Jurkat, Clone E6-1 (cell line): ENCODE data around the gene HDAC7.
"Not testable (repeated sequence)": the region's sequence is repeated elsewhere in the genome, so short reads cannot be mapped to it uniquely, and the experiment has no call there.

Experiments used
- DNase-seq: peaks from one replicate; pipeline ENCODE4 v3.0.0-alpha.2; 2011; ENCODE audit warnings: low read depth, low spot score
- H3K4me3 ChIP-seq: 2 replicates; pipeline ENCODE4 v1.5.1; 2011; ENCODE audit warnings: mild to moderate bottlenecking, low read length, control low read depth, moderate library complexity

HDAC7 gene

DNA sequence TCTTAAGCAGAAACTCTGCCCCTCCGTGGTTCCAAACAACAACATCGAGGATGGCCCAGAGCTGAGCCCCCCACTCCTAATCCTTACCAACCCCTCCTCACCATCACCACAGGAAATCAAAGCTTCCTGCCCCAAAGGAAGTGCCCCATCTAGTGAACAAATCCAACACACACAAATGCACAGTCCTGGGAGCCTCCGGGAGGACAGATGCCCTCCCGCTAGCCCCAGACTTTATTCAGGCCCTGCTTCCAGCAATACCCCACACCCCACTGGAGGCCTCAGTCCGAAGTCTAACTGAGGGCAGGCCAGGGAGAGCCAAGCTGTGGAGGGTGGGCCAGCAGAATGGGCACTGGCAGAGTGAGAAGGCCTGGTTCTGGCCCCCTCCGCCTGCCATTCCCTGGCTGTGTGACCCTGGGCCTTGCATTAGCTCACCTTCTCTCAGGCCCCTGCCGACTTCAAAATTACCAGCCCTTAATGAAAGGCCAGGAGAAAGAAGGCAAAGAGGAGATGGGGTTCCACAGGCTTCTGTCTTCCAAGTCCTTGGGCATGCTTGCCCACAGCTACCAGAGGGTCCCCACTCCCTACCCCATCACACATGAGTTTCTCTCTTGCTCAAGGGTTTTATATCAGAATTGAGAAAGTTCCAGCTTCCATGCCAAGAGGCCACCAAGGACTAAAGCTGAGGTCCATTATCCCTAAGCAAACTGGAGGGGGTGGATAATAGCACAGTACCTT, 2.3 kb downstream of the HDAC7 start:
- no peak for DNase-seq
- H3K4me3 ChIP-seq: peak overlapping the region; percentile 81

DNA sequence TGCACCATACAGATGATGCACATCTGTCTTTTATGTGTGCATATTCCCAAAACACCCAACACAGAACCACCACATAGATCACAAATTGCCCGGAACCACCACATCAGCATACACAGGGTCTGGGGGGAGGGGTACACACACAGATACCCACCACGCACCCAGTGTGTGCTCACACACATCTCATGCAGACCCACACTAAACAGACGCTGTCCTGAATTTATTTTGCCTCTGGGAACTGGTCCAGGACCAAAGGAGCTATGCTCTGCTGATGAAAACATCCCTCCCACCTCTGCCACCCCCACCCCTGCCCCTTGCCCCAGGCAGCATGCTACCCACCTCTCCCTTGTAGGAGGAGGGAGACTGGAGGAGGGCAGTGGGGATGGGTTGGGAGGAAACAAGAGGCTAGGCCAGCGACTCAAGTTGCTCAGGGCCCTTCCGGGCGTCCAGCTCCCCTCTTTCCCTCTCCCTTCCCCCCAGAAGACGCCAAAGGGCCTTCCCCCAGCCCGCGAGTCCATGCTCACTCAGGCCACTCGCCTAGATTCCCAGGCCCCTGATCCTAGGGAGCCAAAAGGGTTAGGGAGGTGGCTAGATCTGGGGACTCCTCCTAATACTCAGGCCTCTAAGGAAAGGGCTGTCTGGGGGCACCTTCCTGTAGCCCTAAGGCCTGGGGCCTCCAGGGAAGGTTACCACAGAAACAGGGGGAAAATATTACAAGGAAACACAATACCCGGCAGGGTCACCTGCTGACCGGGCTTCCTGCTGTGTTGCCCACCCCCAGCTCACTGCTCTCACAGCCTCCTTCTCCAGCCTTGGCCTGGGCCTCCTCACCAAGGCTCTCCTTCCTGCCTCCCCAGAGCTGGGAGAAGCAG, 3.1 kb downstream of the HDAC7 start:
- peak overlapping the region; percentile 81 for H3K4me3 ChIP-seq
- DNase-seq: no peak

DNA sequence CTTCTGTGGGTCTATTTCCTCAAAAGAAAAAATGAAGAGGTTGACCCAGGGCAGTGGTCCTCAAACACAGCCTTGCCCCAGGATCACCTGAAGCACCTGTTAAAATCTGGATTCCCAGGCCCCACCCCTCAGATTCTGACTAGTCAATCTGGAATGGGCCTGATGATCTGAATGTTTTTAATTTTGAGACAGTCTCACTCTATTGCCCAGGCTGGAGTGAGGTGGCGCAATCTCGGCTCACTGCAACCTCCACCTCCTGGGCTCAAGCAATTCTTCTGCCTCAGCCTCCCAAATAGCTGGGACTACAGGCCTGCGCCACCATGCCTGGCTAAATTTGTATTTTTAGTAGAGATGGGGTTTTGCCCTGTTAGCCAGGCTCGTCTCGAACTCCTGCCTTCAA, 4.3 kb downstream of the HDAC7 start:
- not testable (repeated sequence) for H3K4me3 ChIP-seq, DNase-seq

DNA sequence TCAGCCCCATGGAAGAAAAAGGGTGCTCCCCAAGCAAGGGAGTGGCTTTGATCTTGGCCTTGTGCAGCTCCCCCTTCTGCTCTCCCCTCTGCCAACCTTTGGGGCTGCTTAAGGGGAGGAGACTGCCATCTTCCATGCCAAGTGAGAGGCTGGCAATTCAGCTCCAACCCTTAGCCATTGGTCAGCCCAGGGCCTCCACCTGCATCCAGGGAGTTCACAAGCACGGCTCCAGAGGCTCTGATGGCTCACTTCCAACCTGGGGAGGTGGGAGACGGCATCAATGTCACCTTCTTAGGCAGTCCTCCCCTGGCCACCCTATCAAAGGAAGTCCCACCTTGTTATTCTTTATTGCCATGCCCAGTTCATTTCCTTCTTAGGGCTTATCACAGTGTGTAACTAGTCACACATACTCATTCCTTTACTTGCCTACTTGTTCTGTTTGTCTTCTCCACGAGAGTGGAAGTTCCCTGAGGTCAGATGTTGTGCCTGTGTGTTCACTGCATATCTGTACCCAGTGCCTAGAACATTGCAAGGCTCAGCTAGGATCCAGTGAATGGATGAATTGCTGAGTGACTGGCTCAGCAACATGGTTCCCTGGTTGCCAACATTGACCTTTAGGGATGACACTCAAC, 5.0 kb downstream of the HDAC7 start:
- H3K4me3 ChIP-seq: peak overlapping the region; percentile 72; the same call in 1 of the 2 replicates
- DNase-seq: no peak

DNA sequence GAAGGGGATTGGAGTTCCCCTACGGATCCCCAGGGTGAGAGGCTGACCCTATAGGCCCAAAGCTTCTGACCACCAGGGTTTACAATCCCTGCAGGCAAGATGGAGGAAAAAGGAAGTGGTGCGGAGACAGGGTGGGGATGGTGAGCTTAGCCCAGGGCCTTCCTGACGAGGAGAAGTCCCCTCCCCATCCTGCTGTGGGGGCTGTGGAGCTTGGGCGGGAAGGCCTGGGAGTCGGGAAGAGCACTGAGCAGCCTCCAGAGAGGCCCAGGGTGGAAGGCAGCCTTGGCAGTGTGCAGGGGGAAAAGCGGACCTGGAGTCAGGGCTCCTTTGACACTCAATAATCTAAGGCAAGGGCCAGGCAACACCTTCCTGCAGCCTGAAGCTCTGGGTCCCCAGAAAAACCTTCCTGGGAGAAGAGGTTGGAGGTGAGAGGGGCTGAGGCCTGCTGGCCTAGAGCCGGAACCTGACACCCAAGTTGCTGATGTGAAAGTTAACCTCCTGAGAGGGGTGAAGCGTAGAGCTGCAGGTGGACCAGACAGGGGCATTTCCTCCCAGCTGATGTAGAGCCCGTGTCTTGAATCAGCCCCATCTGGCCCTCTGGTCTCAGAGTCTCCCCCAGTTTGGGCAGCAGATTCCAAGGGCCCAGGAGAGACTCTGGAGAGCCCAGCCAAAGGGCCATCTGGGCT, 6.0 kb downstream of the HDAC7 start:
- no peak for DNase-seq

DNA sequence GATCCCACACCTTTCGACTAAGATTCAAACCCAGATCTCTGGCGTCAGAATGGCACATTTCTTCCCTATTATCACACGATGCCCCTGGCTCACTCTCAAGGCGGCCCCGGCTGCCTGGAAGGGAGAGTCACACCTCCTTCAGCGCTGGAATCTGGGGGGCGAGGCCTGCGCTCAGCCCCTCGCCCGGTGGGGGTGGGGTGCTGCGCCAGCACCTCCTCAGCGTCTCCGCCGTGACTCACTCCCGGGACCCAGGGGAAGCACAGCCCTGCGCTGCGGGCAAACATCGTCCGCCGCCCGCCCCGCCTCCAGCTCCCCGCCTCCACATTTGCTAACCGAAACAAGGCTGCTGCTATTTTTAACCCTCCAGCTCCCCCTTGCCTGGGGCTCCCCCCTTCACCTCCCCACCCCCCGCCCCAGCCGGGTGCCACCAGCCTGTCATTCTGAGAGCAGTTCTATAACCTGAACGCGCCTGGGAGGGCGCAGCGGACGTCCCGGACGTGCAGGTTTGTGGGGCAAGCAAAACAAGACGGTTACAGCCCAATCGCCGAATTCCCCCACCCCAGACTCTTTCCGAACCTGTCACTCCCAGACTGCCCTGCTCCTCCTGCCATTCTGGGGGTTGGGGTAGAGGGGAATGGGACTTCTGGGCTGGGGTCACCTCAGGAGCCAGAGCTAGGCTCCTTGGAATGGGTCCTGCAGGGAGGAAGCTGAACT, 6.7 kb downstream of the HDAC7 start:
- peak overlapping the region; percentile 72 for H3K4me3 ChIP-seq
- DNase-seq: peak; percentile 92

More for the DNA sequence above, 6.0 kb downstream of the HDAC7 start:
- peak overlapping the region; percentile 72 for H3K4me3 ChIP-seq

DNA sequence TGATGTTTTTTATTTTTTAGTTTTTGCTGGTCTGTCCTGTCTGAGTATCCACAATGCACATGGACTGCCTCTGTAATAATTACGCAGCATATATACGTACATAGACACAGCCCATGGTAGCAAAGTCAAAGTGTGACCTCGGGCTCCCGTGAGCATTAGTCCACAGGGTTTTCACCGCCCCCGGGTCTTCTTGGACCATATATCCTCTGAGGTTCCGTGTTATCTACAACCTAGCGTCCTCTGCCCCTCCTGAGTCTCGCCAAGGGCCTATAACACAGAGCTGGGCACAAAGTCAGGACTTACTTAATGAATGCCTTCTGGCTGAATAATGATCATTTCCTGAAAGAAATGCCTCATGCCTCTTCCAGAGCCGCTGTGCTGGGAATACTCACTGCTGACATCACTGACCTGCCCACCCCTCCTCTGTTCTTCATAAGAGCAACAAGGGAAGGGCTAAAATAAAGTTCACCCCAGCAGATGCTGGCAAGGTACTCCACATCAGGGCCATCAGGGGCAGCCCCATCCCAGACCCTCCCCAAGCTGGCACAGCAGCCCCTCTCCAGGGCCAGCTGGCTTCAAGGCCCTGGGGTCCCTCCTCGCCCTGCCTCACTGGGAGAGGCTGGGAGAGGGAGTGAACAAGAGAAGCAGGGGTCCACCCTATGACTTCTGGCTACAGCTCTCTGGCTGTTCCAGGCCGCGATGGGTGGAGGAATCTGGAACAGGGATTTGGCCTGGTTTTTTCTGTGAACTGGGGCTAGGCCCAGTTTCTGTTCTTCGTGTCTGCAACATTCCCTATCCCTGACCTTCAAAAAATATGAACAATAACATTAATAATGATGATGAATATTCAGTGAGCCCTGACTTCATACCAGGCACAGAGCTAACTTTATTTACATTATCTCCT, 7.9 kb downstream of the HDAC7 start:
- H3K4me3 ChIP-seq: peak overlapping the region; percentile 72
- no peak for DNase-seq

DNA sequence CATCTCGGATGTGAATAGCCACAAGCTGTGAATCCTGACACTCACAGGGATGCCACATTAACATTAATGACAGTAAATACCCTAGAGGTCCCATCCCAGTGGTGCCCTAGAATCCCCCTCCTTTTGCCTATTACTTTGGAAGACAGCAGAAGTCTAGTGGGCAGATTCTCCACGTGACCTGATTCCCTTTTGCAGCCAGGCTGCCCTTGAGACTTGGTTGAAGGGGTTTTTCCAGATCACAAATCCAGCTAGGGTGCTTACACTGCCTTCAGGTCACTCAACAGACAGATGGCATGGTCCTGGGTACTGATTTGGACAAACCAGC, 8.7 kb downstream of the HDAC7 start:
- DNase-seq: no peak
- H3K4me3 ChIP-seq: peak overlapping the region; percentile 13

DNA sequence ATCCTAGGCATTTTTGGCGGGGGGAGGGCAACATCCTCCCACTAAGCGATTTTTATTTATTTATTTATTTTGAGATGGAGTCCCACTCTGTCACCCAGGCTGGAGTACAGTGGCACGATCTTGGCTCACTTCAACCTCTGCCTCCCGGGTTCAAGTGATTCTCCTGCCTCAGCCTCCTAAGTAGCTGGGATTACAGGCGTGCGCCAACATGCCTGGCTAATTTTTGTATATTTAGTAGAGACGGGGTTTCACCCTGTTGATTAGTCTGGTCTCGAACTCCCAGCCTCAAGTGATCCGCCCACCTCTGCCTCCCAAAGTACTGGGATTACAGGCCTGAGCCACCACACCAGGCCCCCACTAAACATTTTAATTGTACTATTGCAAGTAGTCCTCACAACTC, 10.2 kb downstream of the HDAC7 start:
- not testable (repeated sequence) for H3K4me3 ChIP-seq, DNase-seq

DNA sequence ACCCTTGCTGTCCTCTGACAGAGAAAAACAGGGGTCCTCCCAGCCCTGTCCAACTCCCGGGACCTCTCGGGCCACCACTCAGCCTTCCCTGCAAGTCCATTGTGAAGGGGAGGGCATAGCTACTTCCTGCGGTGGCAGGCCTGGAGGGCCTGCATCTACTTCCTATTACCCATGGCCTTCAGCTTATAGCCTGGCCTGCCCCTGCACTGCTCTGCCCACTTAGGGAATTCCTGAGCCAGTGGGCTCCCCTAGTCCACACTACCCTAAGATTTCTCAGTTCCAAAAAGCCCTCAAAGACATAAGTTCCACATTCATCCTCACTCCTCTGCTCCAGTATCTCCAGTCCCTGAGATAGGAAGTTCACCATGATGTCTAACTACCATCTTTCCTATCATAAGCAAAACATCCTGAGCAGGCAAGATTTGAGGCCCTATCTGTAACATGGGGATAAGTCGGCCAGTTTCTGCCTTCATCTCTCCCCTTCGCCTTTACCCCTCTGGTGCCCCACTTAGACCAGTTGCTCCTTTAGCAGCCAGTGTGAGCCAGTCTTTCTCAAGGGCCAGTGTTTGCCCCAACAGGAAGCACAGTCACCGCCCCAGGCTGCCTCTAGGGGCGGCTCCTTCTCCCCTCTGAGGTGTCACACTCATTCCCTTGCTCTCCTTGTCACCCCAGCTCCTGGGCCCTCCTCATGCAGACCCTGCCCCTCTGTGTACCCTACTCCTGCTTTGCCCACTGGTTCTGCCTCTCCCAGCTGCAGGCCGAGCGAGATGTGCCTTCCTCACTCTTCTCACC, 10.9 kb downstream of the HDAC7 start:
- DNase-seq: no peak
- H3K4me3 ChIP-seq: peak overlapping the region; percentile 34

DNA sequence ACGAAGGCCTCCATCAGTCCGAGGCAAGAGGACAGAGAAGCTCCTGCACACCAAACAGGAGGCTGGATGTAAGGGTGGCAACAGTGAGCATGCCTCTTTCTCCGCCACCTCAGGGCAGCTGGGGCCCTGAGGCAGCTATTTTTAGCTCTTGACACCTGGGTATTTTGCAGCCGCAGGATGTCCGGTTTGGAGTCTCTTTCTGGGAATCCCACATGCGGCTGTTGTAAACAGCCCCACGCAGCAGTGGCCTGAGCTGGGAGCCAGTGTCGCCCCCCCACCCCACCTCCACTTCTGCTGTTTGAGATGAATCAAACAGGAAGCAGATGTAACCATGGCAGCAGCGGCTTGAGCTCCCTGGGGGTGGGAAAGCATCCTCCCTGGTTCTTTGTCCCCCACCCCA, 11.7 kb downstream of the HDAC7 start:
- peak overlapping the region; percentile 34 for H3K4me3 ChIP-seq
- DNase-seq: peak; percentile 81

DNA sequence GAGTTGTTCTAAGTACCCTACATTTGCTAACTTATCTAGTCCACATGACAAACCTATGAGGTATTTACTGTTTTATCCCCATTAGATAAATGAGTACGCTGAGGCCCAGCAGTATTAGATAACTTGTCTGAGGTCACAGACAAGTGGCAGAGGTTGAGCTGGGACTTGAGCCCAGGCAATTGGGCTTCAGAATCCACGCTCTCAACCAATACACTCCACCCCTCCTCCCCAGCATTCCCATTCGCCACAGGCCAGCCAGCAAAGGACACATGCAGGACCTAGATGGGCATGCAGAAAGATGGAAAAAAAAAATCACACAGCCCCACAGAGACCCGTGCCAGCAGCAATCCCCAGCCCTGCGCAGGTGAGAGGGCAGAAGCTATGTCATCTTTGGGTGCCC, 12.4 kb downstream of the HDAC7 start:
- H3K4me3 ChIP-seq: no peak overlapping the region
- DNase-seq: no peak

DNA sequence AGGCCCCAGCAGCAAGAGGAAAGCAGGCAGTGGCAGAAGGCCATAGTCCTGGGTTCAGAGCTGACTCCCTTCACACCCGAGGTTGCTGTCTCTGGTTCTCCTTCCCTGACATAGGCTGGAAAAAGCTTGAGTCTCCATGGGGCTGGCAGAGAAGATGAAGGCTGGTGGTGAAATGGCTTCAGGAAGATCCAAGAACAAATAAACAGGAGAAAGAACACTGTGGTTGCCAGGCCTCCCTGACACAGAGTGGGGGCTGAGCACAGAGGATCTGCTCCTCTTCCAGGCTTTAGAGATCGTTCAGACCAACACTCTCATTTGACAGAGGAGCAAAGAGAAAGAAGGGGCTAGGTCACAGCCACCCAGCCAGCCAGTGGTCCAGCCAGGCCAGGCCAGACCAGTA, 14.3 kb downstream of the HDAC7 start:
- no peak overlapping the region for H3K4me3 ChIP-seq
- DNase-seq: no peak

DNA sequence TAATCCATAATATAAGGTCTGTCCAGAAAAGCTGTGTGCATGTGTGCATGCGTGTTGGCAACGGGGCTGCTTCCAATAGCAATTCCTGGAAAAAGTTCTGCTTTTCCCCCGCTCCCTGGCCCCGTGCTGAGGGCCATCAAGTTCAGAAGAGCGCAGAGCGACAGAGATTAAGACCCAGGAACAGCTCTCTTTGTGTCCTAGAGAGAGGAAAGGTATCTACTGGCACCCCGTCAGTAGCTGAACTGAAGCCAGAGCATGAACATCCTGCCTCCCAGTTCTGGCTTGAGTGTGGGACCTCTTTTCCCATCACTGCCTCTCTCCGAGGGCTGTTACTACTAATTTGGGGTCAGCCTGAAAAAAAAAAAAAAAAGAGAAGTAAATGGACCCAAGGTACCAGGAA, 15.5 kb downstream of the HDAC7 start:
- H3K4me3 ChIP-seq: no peak overlapping the region
- no peak for DNase-seq

DNA sequence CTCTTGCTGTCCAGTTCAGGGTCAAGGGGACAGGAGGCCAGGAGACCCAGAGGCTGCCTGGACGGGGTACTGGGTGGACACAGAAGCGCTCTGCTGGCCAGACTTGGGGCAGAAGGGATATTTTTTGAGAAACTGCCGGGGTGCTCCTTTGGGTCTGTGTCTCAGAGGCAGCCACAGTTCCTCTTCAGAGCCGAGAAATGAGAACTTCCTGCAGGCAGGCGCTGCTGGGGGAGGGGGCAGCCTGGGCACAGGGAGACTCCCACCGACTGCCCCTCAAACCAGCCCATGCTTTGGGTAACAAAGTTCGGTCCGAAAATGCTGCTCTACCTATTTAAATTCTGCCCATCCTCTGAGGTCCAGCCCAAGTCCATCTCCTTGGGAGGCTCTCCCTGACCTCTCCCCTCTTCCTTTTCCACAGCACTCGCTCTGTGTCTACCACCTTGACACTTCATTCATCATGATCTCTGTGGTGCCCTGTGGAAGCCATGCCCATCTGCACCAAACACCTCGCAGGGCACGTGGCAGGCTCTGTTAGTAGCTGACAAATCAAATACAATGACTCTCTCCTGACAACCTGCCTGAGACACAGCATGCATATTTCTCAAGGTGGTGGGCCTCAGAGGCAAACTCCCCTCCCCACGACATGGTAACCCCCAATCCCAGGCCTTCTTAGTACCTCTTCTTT, 16.4 kb downstream of the HDAC7 start:
- no peak for DNase-seq
- H3K4me3 ChIP-seq: no peak overlapping the region

DNA sequence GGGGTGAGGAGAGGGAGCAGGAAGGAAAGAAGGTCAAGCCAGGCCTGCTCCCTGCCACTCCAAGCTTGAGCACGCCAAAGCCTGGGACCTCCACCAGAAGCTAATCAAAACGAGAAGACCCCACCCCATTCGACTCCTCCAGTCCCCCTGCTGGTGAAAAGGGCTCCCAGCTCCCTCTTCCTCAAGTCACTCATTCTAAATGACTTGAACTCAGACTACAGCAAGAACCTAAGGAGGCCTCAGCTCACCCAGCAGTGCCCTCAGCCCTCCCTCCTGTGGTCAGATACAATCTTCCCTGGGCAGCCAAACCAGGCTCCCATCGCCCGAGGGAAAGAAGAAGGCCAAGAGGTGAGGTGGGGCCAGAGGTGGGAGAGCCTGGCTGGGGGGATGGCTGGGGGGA, 17.4 kb downstream of the HDAC7 start:
- H3K4me3 ChIP-seq: no peak overlapping the region
- DNase-seq: no peak

DNA sequence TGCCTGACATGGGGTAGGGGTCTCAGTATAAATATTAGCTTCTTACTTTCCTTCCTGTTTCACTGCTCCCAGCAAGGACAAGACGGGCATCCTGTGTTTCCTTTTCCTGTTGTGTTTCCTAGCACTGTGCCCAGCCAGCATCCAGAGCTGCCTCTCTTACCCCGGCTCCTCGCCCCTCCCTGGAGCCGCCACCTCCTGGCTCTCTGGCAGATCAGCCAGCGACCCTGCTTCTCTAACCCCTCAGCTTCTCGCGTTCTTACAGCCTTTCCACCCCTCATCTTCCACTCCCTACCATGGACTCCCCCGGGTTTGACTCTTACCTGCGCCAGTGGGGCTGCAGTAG, 17.8 kb downstream of the HDAC7 start:
- no peak for DNase-seq
- no peak overlapping the region for H3K4me3 ChIP-seq
